GM12878 (cell line): ENCODE measurements around the gene DUSP18.

ENCODE experiments used
- CHD4 ChIP-seq: fragments of 200-600 bp; sonication (generic); IDR thresholded peaks from 2 replicates; pipeline ENCODE4 v1.6.1; 2016; ENCODE audit warnings: mild to moderate bottlenecking
- CTCF ChIP-seq, 3 experiments: IDR thresholded peaks in 2 of 3; conservative IDR thresholded peaks in 1 of 3; 2 replicates each; pipeline ENCODE4 v1.5.1; 2011; ENCODE audit warnings: low read depth in 3 of 3, low read length in 3 of 3, mild to moderate bottlenecking in 3 of 3, control low read depth in 2 of 3, moderate library complexity in 2 of 3, inconsistent platforms in 1 of 3, mixed read lengths in 1 of 3; ENCODE audit not compliant: control insufficient read depth in 2 of 3, insufficient read depth in 1 of 3; ENCODE audit errors: extremely low read depth in 1 of 3
- HCFC1 ChIP-seq: fragments of 150-350 bp; IDR thresholded peaks from 2 replicates; pipeline ENCODE4 v1.6.1; 2014; ENCODE audit warnings: low read length
- JUND ChIP-seq: IDR thresholded peaks from 2 replicates; pipeline ENCODE4 v1.6.1; 2012; ENCODE audit warnings: low read depth, mild to moderate bottlenecking, low read length, improper control_type of control experiment, moderate library complexity
- MEF2A ChIP-seq: IDR thresholded peaks from 2 replicates; pipeline ENCODE4 v1.6.1; 2011; ENCODE audit warnings: low read depth, mild to moderate bottlenecking, low read length, moderate library complexity; ENCODE audit not compliant: insufficient read depth
- NR2C2 ChIP-seq: IDR thresholded peaks from 2 replicates; pipeline ENCODE4 v1.6.1; 2011; ENCODE audit warnings: borderline replicate concordance, low read depth; ENCODE audit not compliant: control insufficient read depth, insufficient read length
- PAX8 ChIP-seq: fragments of 450-650 bp; IDR thresholded peaks from 2 replicates; pipeline ENCODE4 v1.6.1; 2017; ENCODE audit warnings: mild to moderate bottlenecking, moderate library complexity
- POLR2A ChIP-seq: IDR thresholded peaks from 2 replicates; pipeline ENCODE4 v1.6.1; 2011; ENCODE audit warnings: low read depth, mild to moderate bottlenecking, low read length
- TAF1 ChIP-seq: IDR thresholded peaks from 2 replicates; pipeline ENCODE4 v1.6.1; 2011; ENCODE audit warnings: mild to moderate bottlenecking, low read depth, low read length, borderline replicate concordance
- TARDBP ChIP-seq: IDR thresholded peaks from 2 replicates; pipeline ENCODE4 v1.6.1; 2016; ENCODE audit warnings: borderline replicate concordance
- ZNF274 ChIP-seq: IDR thresholded peaks from one replicate; pipeline ENCODE4 v1.8.0; 2011; ENCODE audit not compliant: insufficient read length, insufficient read depth

DNA sequence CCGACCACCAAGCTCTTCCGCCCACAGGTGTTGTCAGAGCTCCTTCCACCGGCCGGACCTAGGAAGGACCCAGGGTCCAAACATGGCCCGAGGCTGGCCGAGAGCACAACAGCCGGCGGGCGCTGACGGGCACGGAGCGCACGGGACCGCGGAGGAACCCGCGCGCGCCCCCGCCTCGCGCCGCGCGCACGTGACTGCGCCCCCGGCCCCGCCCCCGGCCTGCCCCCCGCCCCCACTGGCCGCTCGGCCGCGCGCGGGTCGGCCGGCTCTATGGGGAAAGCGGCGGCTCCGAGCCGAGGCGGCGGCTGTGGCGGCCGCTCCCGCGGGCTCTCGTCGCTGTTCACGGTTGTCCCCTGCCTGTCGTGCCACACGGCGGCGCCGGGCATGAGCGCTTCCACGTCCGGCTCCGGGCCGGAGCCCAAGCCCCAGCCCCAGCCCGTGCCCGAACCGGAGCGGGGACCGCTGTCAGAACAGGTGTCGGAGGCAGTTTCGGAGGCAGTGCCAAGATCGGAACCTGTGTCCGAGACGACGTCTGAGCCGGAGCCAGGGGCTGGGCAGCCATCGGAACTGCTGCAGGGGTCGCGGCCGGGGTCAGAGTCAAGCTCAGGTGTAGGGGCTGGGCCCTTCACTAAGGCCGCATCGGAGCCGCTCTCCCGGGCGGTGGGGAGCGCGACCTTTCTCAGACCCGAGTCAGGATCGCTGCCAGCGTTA, 27.1 kb upstream of the DUSP18 start, which contains the start of gene OSBP2:
- TF ChIP-seq MEF2A (no peak), NR2C2 (no peak), TAF1 (no peak), POLR2A (peak; percentile 62), ZNF274 (no peak), CTCF (IDR thresholded peaks at IDR 0.05 in 2 of 3, conservative IDR thresholded peaks at IDR 0.05 in 1 of 3; ENCODE audit: control insufficient read depth in 2 of 3, extremely low read depth in 1 of 3, insufficient read depth in 1 of 3, low read depth in 3 of 3, low read length in 3 of 3) (no peak), TARDBP (no peak), PAX8 (no peak), CHD4 (no peak), HCFC1 (no peak), JUND (no peak)
